HepG2 (cell line): ENCODE data around the gene UNC13D. TPM values are rescaled to one million over a fixed set of nuclear protein-coding genes. Genes with fewer than 3 reads are reported as not detected.

Experiments used
- DMAP1 ChIP-seq: IDR thresholded peaks from 2 replicates; pipeline ENCODE4 v1.6.1; 2016
- DPF2 ChIP-seq: sonication (generic); formaldehyde crosslinking; IDR thresholded peaks from 2 replicates; pipeline ENCODE4 v1.4.0; 2020; ENCODE audit warnings: mild to moderate bottlenecking, low read depth, missing genetic modification reagents, borderline replicate concordance
- HDAC6 ChIP-seq: fragments of 200-600 bp; sonication (generic); IDR thresholded peaks from 2 replicates; pipeline ENCODE4 v1.7.0; 2017; ENCODE audit warnings: mild to moderate bottlenecking, antibody characterized with exemption, low read length, low read depth
- NFE2L1 ChIP-seq: sonication (generic); formaldehyde crosslinking; IDR thresholded peaks from 2 replicates; pipeline ENCODE4 v1.4.0; 2020; ENCODE audit warnings: missing genetic modification reagents, mild to moderate bottlenecking, borderline replicate concordance
- NKX3-1 ChIP-seq: sonication (generic); formaldehyde crosslinking; IDR thresholded peaks from 2 replicates; pipeline ENCODE4 v1.5.0; 2020; ENCODE audit warnings: missing genetic modification reagents
- NONO ChIP-seq, 2 experiments: fragments of 450-650 bp in 1 of 2; sonication (generic) in 1 of 2; formaldehyde crosslinking in 1 of 2; IDR thresholded peaks in 1 of 2; conservative IDR thresholded peaks in 1 of 2; 2 replicates each; pipeline versions ENCODE4 v1.6.1 to v1.8.0; 2017 to 2022; ENCODE audit warnings: mild to moderate bottlenecking in 1 of 2, missing genetic modification reagents in 1 of 2, moderate library complexity in 1 of 2
- RAD21 ChIP-seq: fragments of 450-650 bp; formaldehyde crosslinking; IDR thresholded peaks from 2 replicates; pipeline ENCODE4 v1.5.0; 2020; ENCODE audit warnings: mild to moderate bottlenecking
- REPIN1 ChIP-seq: sonication (generic); formaldehyde crosslinking; IDR thresholded peaks from 2 replicates; pipeline ENCODE4 v1.8.0; 2022; ENCODE audit warnings: missing genetic modification reagents, low read depth, mild to moderate bottlenecking, borderline replicate concordance
- STAT5B ChIP-seq: sonication (generic); formaldehyde crosslinking; IDR thresholded peaks from 2 replicates; pipeline ENCODE4 v1.4.0; 2020; ENCODE audit warnings: missing genetic modification reagents
- U2AF1 ChIP-seq: fragments of 200-400 bp; formaldehyde crosslinking; optimal IDR thresholded peaks from 2 replicates; pipeline ENCODE3; 2017; ENCODE audit warnings: mild to moderate bottlenecking, low read depth, low read length
- ZFP36 ChIP-seq: fragments of 150-350 bp; IDR thresholded peaks from 2 replicates; pipeline ENCODE4 v1.6.1; 2018; ENCODE audit warnings: borderline replicate concordance, low read length, low read depth; ENCODE audit not compliant: partially characterized antibody
- ZFP37 ChIP-seq: sonication (generic); formaldehyde crosslinking; IDR thresholded peaks from 2 replicates; pipeline ENCODE4 v1.4.0; 2020; ENCODE audit warnings: missing genetic modification reagents, borderline replicate concordance
- ZNF546 ChIP-seq: sonication (generic); formaldehyde crosslinking; conservative IDR thresholded peaks from 2 replicates; pipeline ENCODE4 v1.8.1; 2023; ENCODE audit warnings: mild to moderate bottlenecking, missing genetic modification reagents
- polyA plus RNA-seq, 8 experiments: library from polyadenylated mRNA; depleted of rRNA in 3 of 8; stranded (reverse) in 7 of 8; unstranded in 1 of 8; fragments of >200 nt; fragmentation: Illumina TruSeq in 4 of 8; extraction: Trizol in 4 of 8; gene quantifications; 2 replicates each; pipeline versions ENCODE4 v1.2.1 to v1.2.3, GENCODE V29; 2011 to 2016; ENCODE audit warnings: low read depth in 4 of 8, missing spikeins in 1 of 8, mixed read lengths in 1 of 8; ENCODE audit not compliant: insufficient read depth in 1 of 8
- total RNA-seq, 5 experiments: library from RNA; depleted of rRNA; stranded (reverse); fragments of >200 nt; fragmentation: Illumina TruSeq; extraction: Trizol; gene quantifications; 2 replicates each; pipeline ENCODE4 v1.2.3, GENCODE V29; 2016; ENCODE audit warnings: low read depth in 1 of 5
- TF ChIP-seq, protein P1 (sequence below): IDR thresholded peaks from 2 replicates; pipeline ENCODE4 v1.4.0; 2020; ENCODE audit warnings: mild to moderate bottlenecking, missing genetic modification reagents
- TF ChIP-seq, protein P2 (sequence below): sonication (generic); formaldehyde crosslinking; IDR thresholded peaks from 2 replicates; pipeline ENCODE4 v1.5.1; 2020; ENCODE audit warnings: mild to moderate bottlenecking, missing genetic modification reagents
- TF ChIP-seq, protein P3 (sequence below): sonication (generic); formaldehyde crosslinking; conservative IDR thresholded peaks from 2 replicates; pipeline ENCODE4 v1.4.0; 2020; ENCODE audit warnings: missing genetic modification reagents
- TF ChIP-seq, protein P4 (sequence below): sonication (generic); formaldehyde crosslinking; conservative IDR thresholded peaks from 2 replicates; pipeline ENCODE4 v1.8.1; 2023; ENCODE audit warnings: missing genetic modification reagents

Gene UNC13D
- total and polyA plus RNA-seq, 2 of the 13 experiments (the other 11 are each of a cell fraction or from before 2014, with no cell fraction given), result 29.7 to 42.7 TPM

DNA sequence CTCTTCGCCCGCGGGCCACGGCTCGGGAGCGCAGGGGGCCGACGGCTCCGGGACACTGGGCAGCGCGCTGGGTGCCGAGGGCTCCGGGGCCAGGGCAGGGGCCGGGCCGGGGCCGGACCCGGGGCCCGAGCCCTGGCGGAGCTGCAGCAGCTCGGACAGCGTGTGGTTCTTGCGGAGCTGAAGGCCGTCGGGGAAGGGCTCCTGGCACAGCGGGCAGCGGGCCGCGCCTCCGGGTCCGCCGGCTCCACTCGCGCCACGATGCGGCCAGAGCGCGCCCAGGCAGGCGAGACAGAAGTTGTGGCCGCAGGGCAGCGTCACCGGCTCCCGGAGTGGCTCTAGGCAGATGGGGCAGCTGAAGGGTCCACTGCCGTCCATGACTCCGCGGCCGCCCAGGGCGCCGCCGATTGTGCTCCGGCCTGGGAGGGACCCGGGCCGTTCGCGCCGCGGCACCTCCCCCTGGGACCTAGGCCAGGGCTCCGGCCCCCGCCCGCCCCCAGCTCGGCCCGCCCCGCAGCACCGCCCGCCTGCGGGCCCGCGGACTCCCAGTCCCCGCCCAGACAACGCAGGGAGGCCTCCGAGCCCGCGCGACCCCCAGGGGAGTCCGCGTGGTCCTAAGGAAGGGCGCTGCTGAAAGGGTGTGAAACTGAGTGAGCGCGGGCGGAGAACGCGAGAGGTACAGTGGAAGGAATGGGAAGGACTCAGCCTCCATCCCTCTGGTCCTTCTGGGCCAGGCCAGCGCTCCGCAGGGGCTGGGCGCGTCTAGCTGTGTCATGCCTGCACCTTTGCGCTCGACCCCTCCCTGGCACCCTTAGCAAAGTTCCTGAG is 34.2 kb upstream of the UNC13D start, which contains the start of gene TRIM47 (continued):
- TF ChIP-seq, protein P1, sequence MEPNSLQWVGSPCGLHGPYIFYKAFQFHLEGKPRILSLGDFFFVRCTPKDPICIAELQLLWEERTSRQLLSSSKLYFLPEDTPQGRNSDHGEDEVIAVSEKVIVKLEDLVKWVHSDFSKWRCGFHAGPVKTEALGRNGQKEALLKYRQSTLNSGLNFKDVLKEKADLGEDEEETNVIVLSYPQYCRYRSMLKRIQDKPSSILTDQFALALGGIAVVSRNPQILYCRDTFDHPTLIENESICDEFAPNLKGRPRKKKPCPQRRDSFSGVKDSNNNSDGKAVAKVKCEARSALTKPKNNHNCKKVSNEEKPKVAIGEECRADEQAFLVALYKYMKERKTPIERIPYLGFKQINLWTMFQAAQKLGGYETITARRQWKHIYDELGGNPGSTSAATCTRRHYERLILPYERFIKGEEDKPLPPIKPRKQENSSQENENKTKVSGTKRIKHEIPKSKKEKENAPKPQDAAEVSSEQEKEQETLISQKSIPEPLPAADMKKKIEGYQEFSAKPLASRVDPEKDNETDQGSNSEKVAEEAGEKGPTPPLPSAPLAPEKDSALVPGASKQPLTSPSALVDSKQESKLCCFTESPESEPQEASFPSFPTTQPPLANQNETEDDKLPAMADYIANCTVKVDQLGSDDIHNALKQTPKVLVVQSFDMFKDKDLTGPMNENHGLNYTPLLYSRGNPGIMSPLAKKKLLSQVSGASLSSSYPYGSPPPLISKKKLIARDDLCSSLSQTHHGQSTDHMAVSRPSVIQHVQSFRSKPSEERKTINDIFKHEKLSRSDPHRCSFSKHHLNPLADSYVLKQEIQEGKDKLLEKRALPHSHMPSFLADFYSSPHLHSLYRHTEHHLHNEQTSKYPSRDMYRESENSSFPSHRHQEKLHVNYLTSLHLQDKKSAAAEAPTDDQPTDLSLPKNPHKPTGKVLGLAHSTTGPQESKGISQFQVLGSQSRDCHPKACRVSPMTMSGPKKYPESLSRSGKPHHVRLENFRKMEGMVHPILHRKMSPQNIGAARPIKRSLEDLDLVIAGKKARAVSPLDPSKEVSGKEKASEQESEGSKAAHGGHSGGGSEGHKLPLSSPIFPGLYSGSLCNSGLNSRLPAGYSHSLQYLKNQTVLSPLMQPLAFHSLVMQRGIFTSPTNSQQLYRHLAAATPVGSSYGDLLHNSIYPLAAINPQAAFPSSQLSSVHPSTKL, result peak; percentile 50; the same call in 1 of the 2 replicates
- TF ChIP-seq REPIN1 (CRISPR knock-in tag) (peak; percentile 81), DMAP1 (CRISPR knock-in tag) (peak; percentile 92), NKX3-1 (CRISPR knock-in tag) (no peak), NFE2L1 (no peak; the same call in 1 of the 2 replicates), ZFP37 (CRISPR knock-in tag) (no peak), STAT5B (CRISPR knock-in tag) (peak; percentile 64; the same call in 1 of the 2 replicates), DPF2 (peak; percentile 39; the same call in 1 of the 2 replicates), NONO (IDR thresholded peaks at IDR 0.05) (no peak), NONO (CRISPR knock-in tag; conservative IDR thresholded peaks at IDR 0.05) (peak; percentile 85), U2AF1 (no peak), ZNF546 (CRISPR knock-in tag) (peak; percentile 91), HDAC6 (no peak), ZFP36 (no peak), RAD21 (no peak; the same call in 1 of the 2 replicates)
- TF ChIP-seq, protein P2, sequence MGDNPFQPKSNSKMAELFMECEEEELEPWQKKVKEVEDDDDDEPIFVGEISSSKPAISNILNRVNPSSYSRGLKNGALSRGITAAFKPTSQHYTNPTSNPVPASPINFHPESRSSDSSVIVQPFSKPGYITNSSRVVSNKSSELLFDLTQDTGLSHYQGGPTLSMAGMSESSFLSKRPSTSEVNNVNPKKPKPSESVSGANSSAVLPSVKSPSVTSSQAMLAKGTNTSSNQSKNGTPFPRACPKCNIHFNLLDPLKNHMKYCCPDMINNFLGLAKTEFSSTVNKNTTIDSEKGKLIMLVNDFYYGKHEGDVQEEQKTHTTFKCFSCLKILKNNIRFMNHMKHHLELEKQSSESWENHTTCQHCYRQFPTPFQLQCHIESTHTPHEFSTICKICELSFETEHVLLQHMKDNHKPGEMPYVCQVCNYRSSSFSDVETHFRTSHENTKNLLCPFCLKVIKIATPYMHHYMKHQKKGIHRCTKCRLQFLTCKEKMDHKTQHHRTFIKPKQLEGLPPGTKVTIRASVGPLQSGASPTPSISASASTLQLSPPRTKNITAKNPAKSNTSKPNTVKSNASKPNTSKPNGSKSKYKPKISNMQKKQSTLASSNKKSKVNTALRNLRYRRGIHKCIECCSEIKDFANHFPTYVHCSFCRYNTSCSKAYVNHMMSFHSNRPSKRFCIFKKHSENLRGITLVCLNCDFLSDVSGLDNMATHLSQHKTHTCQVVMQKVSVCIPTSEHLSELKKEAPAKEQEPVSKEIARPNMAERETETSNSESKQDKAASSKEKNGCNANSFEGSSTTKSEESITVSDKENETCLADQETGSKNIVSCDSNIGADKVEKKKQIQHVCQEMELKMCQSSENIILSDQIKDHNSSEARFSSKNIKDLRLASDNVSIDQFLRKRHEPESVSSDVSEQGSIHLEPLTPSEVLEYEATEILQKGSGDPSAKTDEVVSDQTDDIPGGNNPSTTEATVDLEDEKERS (CRISPR knock-in tag), result peak; percentile 76; the same call in 1 of the 2 replicates
- TF ChIP-seq, protein P3, sequence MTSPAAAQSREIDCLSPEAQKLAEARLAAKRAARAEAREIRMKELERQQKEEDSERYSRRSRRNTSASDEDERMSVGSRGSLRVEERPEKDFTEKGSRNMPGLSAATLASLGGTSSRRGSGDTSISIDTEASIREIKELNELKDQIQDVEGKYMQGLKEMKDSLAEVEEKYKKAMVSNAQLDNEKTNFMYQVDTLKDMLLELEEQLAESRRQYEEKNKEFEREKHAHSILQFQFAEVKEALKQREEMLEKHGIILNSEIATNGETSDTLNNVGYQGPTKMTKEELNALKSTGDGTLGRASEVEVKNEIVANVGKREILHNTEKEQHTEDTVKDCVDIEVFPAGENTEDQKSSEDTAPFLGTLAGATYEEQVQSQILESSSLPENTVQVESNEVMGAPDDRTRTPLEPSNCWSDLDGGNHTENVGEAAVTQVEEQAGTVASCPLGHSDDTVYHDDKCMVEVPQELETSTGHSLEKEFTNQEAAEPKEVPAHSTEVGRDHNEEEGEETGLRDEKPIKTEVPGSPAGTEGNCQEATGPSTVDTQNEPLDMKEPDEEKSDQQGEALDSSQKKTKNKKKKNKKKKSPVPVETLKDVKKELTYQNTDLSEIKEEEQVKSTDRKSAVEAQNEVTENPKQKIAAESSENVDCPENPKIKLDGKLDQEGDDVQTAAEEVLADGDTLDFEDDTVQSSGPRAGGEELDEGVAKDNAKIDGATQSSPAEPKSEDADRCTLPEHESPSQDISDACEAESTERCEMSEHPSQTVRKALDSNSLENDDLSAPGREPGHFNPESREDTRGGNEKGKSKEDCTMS, result no peak
- TF ChIP-seq, protein P4, sequence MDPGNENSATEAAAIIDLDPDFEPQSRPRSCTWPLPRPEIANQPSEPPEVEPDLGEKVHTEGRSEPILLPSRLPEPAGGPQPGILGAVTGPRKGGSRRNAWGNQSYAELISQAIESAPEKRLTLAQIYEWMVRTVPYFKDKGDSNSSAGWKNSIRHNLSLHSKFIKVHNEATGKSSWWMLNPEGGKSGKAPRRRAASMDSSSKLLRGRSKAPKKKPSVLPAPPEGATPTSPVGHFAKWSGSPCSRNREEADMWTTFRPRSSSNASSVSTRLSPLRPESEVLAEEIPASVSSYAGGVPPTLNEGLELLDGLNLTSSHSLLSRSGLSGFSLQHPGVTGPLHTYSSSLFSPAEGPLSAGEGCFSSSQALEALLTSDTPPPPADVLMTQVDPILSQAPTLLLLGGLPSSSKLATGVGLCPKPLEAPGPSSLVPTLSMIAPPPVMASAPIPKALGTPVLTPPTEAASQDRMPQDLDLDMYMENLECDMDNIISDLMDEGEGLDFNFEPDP (CRISPR knock-in tag), result peak; percentile 82; the same call in 1 of the 2 replicates
